T-helper 2 cell treated with Interferon-gamma antibody and Interleukin-4, amounts not matched to agents 5 μg/mL and 100 μg/mL, for 36 hours (primary cell): ENCODE results near the gene EIF5.

Experiments used
- DNase-seq: peaks from one replicate; pipeline ENCODE4 v3.0.0; 2021; ENCODE audit warnings: low spot score
- H3K27ac Mint-ChIP-seq: one replicate; pipeline ENCODE4 v1.8.0; 2021; ENCODE audit warnings: mild to moderate bottlenecking, mixed read lengths
- H3K27me3 Mint-ChIP-seq: one replicate; pipeline ENCODE4 v1.8.0; 2021; ENCODE audit warnings: low read depth, mixed read lengths
- H3K36me3 Mint-ChIP-seq: one replicate; pipeline ENCODE4 v1.8.0; 2021; ENCODE audit warnings: low read depth, mixed read lengths
- H3K4me1 Mint-ChIP-seq: one replicate; pipeline ENCODE4 v1.8.0; 2021; ENCODE audit warnings: low read depth, mixed read lengths
- H3K4me3 Mint-ChIP-seq: one replicate; pipeline ENCODE4 v1.8.0; 2022; ENCODE audit warnings: mild to moderate bottlenecking, moderate library complexity, mixed read lengths
- H3K9me3 Mint-ChIP-seq: one replicate; pipeline ENCODE4 v1.8.0; 2021; ENCODE audit warnings: mixed read lengths

Gene EIF5

DNA sequence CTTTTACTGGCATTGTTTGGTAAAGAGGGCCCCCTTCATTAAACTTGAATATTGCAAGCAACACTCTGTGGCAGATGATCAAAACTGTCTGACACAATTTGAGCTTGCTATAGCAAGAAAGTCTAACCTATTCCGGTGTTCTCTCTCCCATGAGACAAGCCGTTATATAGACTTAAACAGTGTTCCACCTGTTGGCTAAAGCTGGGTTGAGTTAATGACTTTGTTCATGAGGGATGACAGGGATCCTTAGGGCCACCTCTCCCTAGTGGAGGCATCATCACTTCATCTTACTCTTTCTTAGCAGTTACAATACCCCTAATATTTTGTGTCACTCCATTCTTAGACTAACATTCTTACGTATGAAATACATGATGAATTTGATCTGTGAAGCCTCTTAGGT lies 3.8 kb downstream of the EIF5 start:
- H3K27me3 Mint-ChIP-seq = no peaks in the 10 kb centered on the region
- peaks cover 25% of the 10 kb centered on the region for H3K4me1 Mint-ChIP-seq
- no peak overlapping the region for H3K4me3 Mint-ChIP-seq
- no peak for DNase-seq
- peak overlapping the region; percentile 17 for H3K27ac Mint-ChIP-seq
- peaks cover 79% of the 10 kb centered on the region for H3K36me3 Mint-ChIP-seq
- no peaks in the 10 kb centered on the region for H3K9me3 Mint-ChIP-seq

DNA sequence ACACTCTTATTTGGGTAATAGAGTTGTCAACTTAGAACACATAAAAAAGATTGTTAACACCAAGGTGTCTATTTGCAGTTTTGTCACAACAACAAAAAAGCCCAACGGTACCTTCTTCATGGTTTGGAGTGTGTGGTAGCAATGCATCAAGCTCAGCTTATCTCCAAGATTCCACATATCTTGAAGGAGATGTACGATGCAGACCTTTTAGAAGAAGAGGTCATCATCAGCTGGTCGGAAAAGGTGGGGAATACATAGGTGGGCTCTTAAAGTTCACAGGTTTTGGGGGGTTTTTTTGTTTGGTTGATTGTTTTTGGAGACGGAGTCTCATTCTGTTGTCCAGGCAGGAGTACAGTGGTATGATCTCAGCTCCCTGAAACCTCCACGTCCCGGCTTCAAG lies 5.5 kb downstream of the EIF5 start:
- Mint-ChIP-seq H3K27ac (no peak overlapping the region), H3K27me3 (no peaks in the 10 kb centered on the region), H3K36me3 (peaks cover 93% of the 10 kb centered on the region), H3K9me3 (no peaks in the 10 kb centered on the region), H3K4me1 (peaks cover 25% of the 10 kb centered on the region), H3K4me3 (no peak overlapping the region)
- no peak for DNase-seq

DNA sequence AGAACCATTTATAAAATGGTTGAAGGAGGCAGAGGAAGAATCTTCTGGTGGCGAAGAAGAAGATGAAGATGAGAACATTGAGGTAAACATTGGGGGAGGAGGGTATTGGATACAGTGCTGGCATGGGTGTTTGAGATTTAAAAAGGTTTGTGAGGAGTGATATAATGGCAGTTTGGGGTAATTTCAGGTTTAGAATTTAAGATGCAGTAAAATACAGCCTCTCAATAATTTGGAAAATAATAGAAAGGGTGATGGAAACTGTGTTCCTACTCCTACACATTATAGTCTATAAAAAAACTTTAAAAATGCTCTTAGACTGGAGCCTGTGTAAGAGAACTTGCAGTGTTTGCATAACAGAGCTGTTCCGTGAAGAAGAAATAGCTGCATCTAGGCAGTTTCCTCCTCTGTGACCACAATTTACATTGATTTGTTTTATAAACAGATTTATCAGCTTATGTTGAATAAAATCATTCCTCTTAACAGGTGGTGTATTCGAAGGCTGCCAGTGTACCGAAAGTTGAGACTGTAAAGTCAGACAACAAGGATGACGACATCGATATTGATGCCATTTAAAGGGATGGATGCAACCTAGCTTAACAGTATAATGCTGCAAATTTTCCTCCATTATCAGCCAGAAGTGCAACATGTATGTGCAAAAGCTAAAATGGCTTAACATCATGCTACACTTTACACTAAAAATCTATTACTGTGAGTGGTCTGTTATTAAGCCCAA lies 6.6 kb downstream of the EIF5 start:
- Mint-ChIP-seq H3K9me3 (no peaks in the 10 kb centered on the region), H3K27ac (no peak overlapping the region), H3K27me3 (no peaks in the 10 kb centered on the region), H3K36me3 (peaks cover 92% of the 10 kb centered on the region), H3K4me1 (peaks cover 20% of the 10 kb centered on the region), H3K4me3 (no peak overlapping the region)
- DNase-seq = no peak

DNA sequence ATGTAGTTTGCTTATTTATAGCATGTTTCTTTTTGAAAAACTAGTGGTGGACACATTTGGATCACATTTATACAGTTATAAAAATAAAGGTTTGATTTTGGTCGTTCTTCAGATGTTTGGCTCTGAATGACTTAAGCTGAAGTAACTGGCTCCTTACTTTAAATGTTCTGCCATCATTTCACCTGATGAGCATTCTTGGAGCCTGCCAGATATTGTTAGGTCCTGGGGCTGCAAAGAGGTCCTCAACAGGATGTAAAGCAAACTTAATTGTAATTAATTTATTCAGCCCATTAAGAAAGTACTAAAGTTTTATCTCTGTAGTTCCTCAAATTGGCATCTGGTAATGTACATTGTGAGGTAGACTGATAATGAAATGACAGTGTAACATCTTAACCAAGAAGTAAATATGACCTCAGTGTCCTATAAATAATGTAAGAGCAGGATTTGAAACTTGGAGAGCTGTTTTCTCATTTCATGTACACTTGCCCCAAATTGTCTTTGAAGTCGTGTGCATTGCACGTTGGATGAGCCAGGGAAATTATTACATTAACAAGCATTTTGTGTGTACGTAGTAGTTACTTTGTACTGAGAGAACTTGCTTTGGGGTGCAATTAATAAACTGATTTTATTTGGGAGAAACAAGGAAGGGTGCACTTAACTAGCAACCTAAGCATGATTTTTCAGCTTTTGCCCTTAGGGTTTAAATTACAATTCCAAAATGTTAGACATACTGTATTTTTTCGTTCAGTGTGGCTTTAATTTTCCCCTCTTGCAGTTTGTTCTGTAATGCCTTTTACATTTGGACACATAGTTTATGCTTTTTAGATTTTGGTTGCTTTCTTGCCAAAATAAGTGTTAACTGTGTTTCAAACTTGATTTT lies 7.5 kb downstream of the EIF5 start:
- no peak overlapping the region for H3K27ac Mint-ChIP-seq
- no peak overlapping the region for H3K4me3 Mint-ChIP-seq
- peaks cover 83% of the 10 kb centered on the region for H3K36me3 Mint-ChIP-seq
- H3K27me3 Mint-ChIP-seq = no peaks in the 10 kb centered on the region
- H3K4me1 Mint-ChIP-seq = peaks cover 14% of the 10 kb centered on the region
- DNase-seq = no peak
- no peaks in the 10 kb centered on the region for H3K9me3 Mint-ChIP-seq

DNA sequence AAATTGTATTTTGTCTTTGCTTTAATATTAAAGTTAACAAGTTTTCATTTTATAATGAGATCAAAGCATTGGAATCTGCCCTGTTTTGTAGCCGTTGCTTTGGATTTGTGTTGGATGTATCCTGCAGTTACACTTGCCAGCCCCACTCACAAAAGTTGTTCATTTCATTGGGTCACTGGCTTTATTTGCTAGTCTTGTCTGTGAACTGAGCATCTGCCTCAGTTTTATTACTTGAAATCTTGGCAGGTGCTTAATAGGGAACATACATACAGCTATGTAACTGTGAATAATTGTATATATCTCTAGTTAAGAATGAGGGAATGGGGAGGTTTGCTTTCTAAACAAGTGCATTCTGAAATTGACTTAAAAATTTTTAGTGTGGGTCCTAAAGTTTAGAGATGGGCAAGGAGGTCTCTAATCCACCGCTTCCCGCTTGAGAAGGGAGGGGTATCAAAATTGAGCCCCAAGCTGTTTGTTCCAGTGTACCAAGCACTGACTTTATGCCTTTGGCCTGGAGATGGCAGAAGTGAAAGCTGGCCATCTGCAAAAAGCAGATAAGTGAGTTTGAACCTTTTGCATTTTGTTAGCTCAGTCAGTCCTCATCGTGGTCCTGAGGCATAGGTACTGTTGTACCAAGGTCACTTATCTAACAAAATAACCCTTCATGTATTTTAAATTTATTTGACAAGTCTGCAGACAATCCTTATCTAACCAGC lies 9.3 kb downstream of the EIF5 start:
- Mint-ChIP-seq H3K4me1 (peaks cover 9% of the 10 kb centered on the region), H3K4me3 (no peak overlapping the region), H3K27ac (no peak overlapping the region), H3K9me3 (no peaks in the 10 kb centered on the region), H3K36me3 (peaks cover 65% of the 10 kb centered on the region), H3K27me3 (peaks cover 2% of the 10 kb centered on the region)
- DNase-seq = no peak

DNA sequence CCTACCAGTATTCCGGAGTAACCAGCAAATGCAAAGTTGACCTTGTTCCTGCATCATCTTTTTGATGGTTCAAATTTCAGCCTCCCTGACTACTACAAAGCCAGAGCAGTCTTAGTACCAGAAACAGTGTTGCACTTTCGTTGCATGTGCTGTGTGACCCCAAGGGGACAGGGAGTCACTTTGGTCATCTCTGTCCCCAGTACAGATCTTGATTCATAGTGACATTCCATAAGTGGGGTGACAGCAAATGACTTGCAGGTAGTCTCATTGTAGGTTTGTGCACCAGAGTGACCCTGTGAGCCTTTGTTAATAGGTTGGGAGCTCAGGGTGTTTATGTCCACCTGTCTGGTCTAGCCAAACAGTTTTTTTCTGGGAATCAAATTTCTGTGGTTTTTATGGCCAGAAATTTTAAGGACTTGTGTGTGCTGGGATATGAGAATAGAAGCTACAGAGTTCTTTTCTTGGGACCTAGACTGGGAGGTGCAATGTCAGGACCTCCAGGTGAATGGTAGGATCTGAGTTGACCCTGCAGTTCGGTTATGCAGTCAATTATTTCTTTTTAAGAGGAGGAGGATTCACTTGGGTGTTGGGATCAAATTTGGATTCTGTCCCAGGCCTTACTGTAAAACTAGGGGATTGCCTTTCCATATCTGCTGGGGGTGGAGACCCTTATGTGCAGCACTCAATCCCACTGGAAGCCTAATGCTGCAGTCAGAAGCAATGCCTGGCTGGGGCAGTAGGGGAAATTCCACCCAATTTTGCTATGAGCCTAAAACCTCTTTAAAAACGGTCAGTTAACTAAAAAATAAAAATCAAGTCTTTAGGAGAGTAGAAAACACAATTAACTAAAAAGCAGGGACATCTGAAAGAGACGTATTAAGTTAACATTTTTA lies 10.1 kb downstream of the EIF5 start:
- Mint-ChIP-seq H3K36me3 (peaks cover 58% of the 10 kb centered on the region), H3K27ac (no peak overlapping the region), H3K9me3 (no peaks in the 10 kb centered on the region), H3K27me3 (peaks cover 2% of the 10 kb centered on the region), H3K4me3 (no peak overlapping the region), H3K4me1 (peaks cover 5% of the 10 kb centered on the region)
- no peak for DNase-seq

DNA sequence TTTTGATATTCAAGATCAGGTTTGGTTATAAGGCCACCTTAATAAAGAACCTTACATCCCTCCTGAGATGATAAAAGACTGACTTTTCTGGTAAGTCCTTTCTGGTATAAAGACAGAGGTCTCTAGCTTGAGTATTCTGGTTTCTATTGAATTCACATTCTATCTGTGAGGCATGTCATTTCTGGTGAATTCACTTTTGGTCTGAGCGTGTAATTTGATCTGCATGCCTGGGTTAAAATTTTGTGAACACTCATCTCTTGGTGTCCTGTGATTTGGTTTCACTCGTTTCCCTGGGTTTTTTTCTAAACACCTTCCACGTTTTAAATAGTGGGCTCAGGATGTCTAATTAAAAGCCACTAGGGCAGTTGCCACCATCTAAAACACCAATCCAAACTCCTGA lies 12.2 kb downstream of the EIF5 start:
- H3K9me3 Mint-ChIP-seq = no peaks in the 10 kb centered on the region
- no peak overlapping the region for H3K4me3 Mint-ChIP-seq
- peaks cover 2% of the 10 kb centered on the region for H3K4me1 Mint-ChIP-seq
- peaks cover 38% of the 10 kb centered on the region for H3K36me3 Mint-ChIP-seq
- H3K27me3 Mint-ChIP-seq = peaks cover 2% of the 10 kb centered on the region
- DNase-seq = no peak
- H3K27ac Mint-ChIP-seq = no peak overlapping the region

DNA sequence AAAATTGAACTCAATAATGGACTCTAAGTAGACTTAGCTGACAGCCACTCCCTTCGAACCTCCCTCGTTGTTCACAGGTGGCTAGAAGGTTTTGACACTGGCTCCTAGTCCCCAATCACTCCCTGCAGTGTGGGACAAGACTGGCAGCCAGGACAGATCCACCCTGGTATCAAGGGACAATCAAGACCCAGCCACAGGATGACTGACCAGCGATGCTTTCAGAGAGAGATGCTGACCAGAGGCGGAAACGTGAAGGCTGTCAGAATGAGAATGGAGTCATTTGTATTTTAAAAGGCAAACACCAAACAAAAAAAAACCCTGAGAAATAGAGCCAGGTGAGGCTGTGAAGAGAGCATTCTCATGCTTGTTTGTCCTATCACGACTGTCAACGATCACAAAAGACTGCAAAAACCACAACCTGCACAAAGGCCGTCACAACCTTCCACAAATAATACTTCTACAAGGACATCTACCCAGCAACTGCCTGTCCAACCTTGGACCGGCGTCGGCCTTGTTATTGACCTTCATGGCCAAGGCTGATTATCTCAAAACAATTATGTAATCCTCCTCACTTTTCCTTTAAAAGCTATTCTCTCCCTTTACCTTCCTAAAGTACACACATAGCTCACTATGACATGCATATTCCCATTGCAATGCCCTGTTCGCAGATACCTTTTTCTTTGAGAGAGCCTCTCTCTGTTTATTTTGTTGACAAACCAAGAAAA lies 13.2 kb downstream of the EIF5 start:
- Mint-ChIP-seq H3K36me3 (peaks cover 28% of the 10 kb centered on the region), H3K27ac (no peak overlapping the region), H3K4me3 (no peak overlapping the region), H3K4me1 (peaks cover 2% of the 10 kb centered on the region), H3K27me3 (peaks cover 5% of the 10 kb centered on the region), H3K9me3 (no peaks in the 10 kb centered on the region)
- no peak for DNase-seq

DNA sequence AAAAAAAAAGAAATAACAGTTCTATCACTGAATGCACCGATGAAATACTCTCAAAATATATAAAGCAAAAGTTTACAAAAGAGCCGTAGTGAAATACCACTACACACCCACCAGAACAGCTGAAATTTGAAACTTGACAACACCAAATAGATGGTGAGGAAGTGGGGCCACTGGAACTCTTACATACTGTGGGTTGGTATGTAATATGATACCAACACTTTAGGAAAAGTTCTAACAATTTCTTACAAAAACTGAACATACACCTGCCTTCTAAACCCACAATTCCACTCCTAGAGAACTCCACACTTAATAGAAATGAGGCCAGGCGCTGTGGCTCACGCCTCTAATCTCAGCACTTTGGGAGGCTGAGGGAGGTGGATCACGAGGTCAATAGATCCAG lies 14.1 kb downstream of the EIF5 start:
- Mint-ChIP-seq H3K9me3 (no peaks in the 10 kb centered on the region), H3K4me1 (peaks cover 1% of the 10 kb centered on the region), H3K36me3 (peaks cover 21% of the 10 kb centered on the region), H3K27ac (no peak overlapping the region), H3K4me3 (no peak overlapping the region), H3K27me3 (peaks cover 9% of the 10 kb centered on the region)
- no peak for DNase-seq

DNA sequence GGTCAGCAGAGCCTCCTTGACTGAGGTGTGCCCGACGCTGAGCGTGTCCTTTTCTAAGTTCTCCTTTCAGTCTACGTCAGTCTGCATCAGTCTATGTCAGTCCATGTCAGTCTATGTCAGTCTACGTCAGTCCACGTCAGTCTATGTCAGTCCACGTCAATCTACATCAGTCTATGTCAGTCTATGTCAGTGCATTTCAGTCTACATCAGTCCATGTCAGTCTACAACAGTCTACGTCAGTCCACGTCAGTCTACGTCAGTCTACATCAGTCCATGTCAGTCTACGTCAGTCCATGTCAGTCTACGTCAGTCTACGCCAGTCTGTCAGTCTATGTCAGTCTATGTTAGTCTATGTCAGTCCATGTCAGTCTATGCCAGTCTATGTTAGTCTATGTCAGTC lies 15.9 kb downstream of the EIF5 start:
- H3K27me3 Mint-ChIP-seq = peaks cover 12% of the 10 kb centered on the region
- H3K9me3 Mint-ChIP-seq = no peaks in the 10 kb centered on the region
- no peak for DNase-seq
- H3K4me1 Mint-ChIP-seq = no peaks in the 10 kb centered on the region
- H3K4me3 Mint-ChIP-seq = no peak overlapping the region
- peaks cover 2% of the 10 kb centered on the region for H3K36me3 Mint-ChIP-seq
- no peak overlapping the region for H3K27ac Mint-ChIP-seq

DNA sequence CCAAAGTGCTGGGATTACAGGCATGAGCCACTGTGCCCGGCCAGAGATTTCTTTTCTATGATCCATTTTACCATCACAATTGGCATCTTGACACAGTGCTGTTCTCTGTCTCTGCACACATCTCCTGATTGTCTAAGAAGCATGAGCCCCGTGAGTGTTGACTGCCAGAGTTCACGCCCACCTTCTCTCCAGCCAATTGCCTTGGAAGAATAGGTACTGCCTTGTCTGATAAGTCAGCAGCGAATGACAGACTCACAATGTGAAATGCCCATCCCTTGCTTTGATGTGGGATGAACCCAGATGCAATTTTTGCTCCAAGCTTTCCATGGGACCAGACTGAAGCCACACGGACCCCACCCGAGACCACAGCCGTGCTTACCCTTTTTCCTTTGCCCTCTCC lies 19.3 kb downstream of the EIF5 start:
- no peaks in the 10 kb centered on the region for H3K9me3 Mint-ChIP-seq
- H3K27me3 Mint-ChIP-seq = peaks cover 10% of the 10 kb centered on the region
- H3K4me1 Mint-ChIP-seq = peaks cover 10% of the 10 kb centered on the region
- H3K36me3 Mint-ChIP-seq = no peaks in the 10 kb centered on the region
- no peak for DNase-seq
- H3K27ac Mint-ChIP-seq = no peak overlapping the region
- no peak overlapping the region for H3K4me3 Mint-ChIP-seq

DNA sequence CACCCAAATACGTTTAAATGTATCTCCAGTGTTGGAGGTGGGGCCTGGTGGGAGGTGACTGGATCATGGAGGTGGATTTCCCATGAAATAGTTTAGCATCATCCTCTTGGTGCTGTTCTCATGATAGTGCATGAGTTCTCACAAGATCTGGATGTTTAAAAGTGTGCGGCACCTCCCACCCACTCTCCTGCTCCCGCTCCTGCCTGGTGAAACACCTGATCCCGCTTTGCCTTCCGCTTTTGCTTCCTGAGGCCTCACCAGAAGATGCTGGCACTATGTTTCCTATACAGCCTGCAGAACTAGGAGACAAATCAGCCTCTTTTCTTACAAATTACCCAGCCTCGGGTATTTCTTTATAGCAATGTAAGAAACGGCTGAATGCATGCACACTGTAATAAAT lies 20.1 kb downstream of the EIF5 start:
- no peaks in the 10 kb centered on the region for H3K9me3 Mint-ChIP-seq
- no peaks in the 10 kb centered on the region for H3K36me3 Mint-ChIP-seq
- H3K4me3 Mint-ChIP-seq = no peak overlapping the region
- H3K27ac Mint-ChIP-seq = no peak overlapping the region
- peaks cover 10% of the 10 kb centered on the region for H3K27me3 Mint-ChIP-seq
- DNase-seq = no peak
- H3K4me1 Mint-ChIP-seq = peaks cover 10% of the 10 kb centered on the region
